DOHH2 (cell line): ENCODE data around the gene MALRD1.

Experiments
- CTCF ChIP-seq: fragments of 200-600 bp; sonication (generic); IDR thresholded peaks from one replicate; pipeline ENCODE4 v1.5.1; 2014; ENCODE audit warnings: antibody characterized with exemption, mild to moderate bottlenecking, low read depth, low read length; ENCODE audit not compliant: poor library complexity, severe bottlenecking
- EZH2phosphoT487 ChIP-seq: fragments of 200-600 bp; sonication (generic); IDR thresholded peaks from 2 replicates; pipeline ENCODE4 v1.6.1; 2017; ENCODE audit warnings: borderline replicate concordance, mild to moderate bottlenecking, antibody characterized with exemption, low read length, moderate library complexity, mixed read lengths

GRCh38 chr10:19706904-19707303, 658.3 kb downstream of the MALRD1 start:
- TF ChIP-seq CTCF, result no peak
- no peak for TF ChIP-seq EZH2phosphoT487
